Aorta (tissue), 5 donors: Measurements from ENCODE around the gene TNRC6A. TPM values are rescaled to one million over a fixed set of nuclear protein-coding genes. Genes with fewer than 3 reads are reported as not detected.
"Not testable (repeated sequence)": the region's sequence is repeated elsewhere in the genome, so short reads cannot be mapped to it uniquely, and the experiment has no call there.

Experiments
- ATAC-seq: fragments of 200-7000 bp; cut with Tn5 transposase; one replicate; pipeline ENCODE4 v1.9.1; 2022; ENCODE audit warnings: moderate library complexity; ENCODE audit not compliant: low FRiP score
- DNase-seq, 2 donors: peaks; one replicate each; pipeline ENCODE4 v3.0.0-alpha.2; 2020
- H3K27ac ChIP-seq, 2 donors: one replicate each; pipeline ENCODE4 v1.5.1; 2013; ENCODE audit warnings: low read length in 2 of 2, mild to moderate bottlenecking in 2 of 2, moderate library complexity in 2 of 2, control low read depth in 1 of 2, inconsistent platforms in 1 of 2, low read depth in 1 of 2
- H3K27me3 ChIP-seq, 2 donors: one replicate each; pipeline ENCODE4 v1.6.1; 2013; ENCODE audit warnings: control low read depth in 1 of 2, low read length in 1 of 2, mild to moderate bottlenecking in 1 of 2, moderate library complexity in 1 of 2; ENCODE audit not compliant: insufficient read depth in 2 of 2, control insufficient read depth in 1 of 2
- H3K36me3 ChIP-seq, 2 donors: one replicate each; pipeline ENCODE4 v1.6.1; 2013; ENCODE audit warnings: control low read depth in 1 of 2, low read length in 1 of 2, mild to moderate bottlenecking in 1 of 2; ENCODE audit not compliant: insufficient read depth in 2 of 2, control insufficient read depth in 1 of 2
- H3K4me1 ChIP-seq, 2 donors: one replicate each; pipeline ENCODE4 v1.6.1; 2013; ENCODE audit warnings: low read length in 2 of 2, control low read depth in 1 of 2, mild to moderate bottlenecking in 1 of 2, moderate library complexity in 1 of 2; ENCODE audit not compliant: insufficient read depth in 2 of 2, control insufficient read depth in 1 of 2
- H3K4me3 ChIP-seq, 2 donors: one replicate each; pipeline ENCODE4 v1.5.1; 2013; ENCODE audit warnings: low read length in 2 of 2, control low read depth in 1 of 2, mild to moderate bottlenecking in 1 of 2
- H3K9me3 ChIP-seq: one replicate; pipeline ENCODE4 v1.6.1; 2013; ENCODE audit warnings: mild to moderate bottlenecking, low read length; ENCODE audit not compliant: control insufficient read depth
- WGBS, 2 donors: extraction: QIAGEN DNeasy Blood & Tissue Kit; methylation state at CpG; one replicate each; pipeline ENCODE4 v1.1.7; 2013; 5-methylcytosine and 5-hydroxymethylcytosine counted together
- intact Hi-C, 2 donors: fragments of 100-400 bp; cut with DNase I; formaldehyde crosslinking; loops; one replicate each; pipeline versions ENCODE4 v1.14.2 to v1.15.0; 2022
- polyA plus RNA-seq, 2 donors: library from polyadenylated mRNA; stranded (reverse); fragments of 200-250 nt; gene quantifications; one replicate each; pipeline ENCODE4 v1.2.3, GENCODE V29; 2013
- total RNA-seq, 2 donors: library from RNA; stranded (reverse); fragmentation: NEBNext Ultra II Directional; extraction: Animal tissue kit (Norgen Biotek cat#: 25700); gene quantifications; one replicate each; pipeline ENCODE4 v1.2.1, GENCODE V29; 2021
- donor health status: healthy with polysubstance abuse.
- donor health status: Bipolar disorder and iron deficiency.
- donor health status: DM: no; HTN: no; CAD: no.
- donor health status: DM: no; HTN: no; CAD: no.
- donor health status: DM: yes; HTN: yes; CAD: no.

The TNRC6A gene
- total and polyA plus RNA-seq, 4 donors = 8.8 to 98.3 (median 52.3) TPM

GRCh38 chr16:24692854-24693253 lies 36.6 kb upstream of the TNRC6A start:
- Histone ChIP-seq H3K4me3 (no peak overlapping the region), H3K36me3 (no peaks in the 10 kb centered on the region), H3K27ac (no peak overlapping the region), H3K9me3 (no peaks in the 10 kb centered on the region), H3K27me3 (no peaks in the 10 kb centered on the region), H3K4me1 (no peaks in the 10 kb centered on the region)
- intact Hi-C loops = no loop called here
- no peak for ATAC-seq
- WGBS, 2 donors = 47% methylated on average over 7 of the region's 7 CpGs
- DNase-seq = no peak

GRCh38 chr16:24694931-24695330 lies 34.5 kb upstream of the TNRC6A start:
- H3K36me3 ChIP-seq = no peaks in the 10 kb centered on the region
- DNase-seq = no peak
- no peaks in the 10 kb centered on the region for H3K27me3 ChIP-seq
- 22 to 24% methylated on average over 5 of the region's 5 CpGs for WGBS, 2 donors
- H3K27ac ChIP-seq = no peak overlapping the region
- intact Hi-C loops = no loop called here
- no peaks in the 10 kb centered on the region for H3K9me3 ChIP-seq
- no peak overlapping the region for H3K4me3 ChIP-seq
- ATAC-seq = no peak
- H3K4me1 ChIP-seq = no peaks in the 10 kb centered on the region

GRCh38 chr16:24696699-24697098 lies 32.8 kb upstream of the TNRC6A start:
- H3K27me3 ChIP-seq = no peaks in the 10 kb centered on the region
- DNase-seq (no peak), ATAC-seq (no peak)
- no peaks in the 10 kb centered on the region for H3K36me3 ChIP-seq
- H3K4me1 ChIP-seq = peaks cover 0 to 2% of the 10 kb centered on the region in 2 donors
- intact Hi-C loops = no loop called here
- 68 to 86% methylated on average over 5 of the region's 5 CpGs for WGBS, 2 donors
- H3K4me3 ChIP-seq = no peak overlapping the region
- no peak overlapping the region for H3K27ac ChIP-seq
- H3K9me3 ChIP-seq = no peaks in the 10 kb centered on the region

GRCh38 chr16:24698308-24698707 lies 31.1 kb upstream of the TNRC6A start:
- intact Hi-C loops = no loop called here
- 72 to 75% methylated on average over 5 of the region's 5 CpGs for WGBS, 2 donors

GRCh38 chr16:24699151-24699723 lies 30.2 kb upstream of the TNRC6A start:
- 92 to 95% methylated on average over 7 of the region's 7 CpGs for WGBS, 2 donors
- no peak for ATAC-seq
- H3K27ac ChIP-seq = peak overlapping the region; percentile 60 to 61

More at GRCh38 chr16:24698308-24698707, 31.1 kb upstream of the TNRC6A start:
- H3K9me3 ChIP-seq = no peaks in the 10 kb centered on the region
- ATAC-seq (no peak), DNase-seq (no peak)
- no peaks in the 10 kb centered on the region for H3K27me3 ChIP-seq
- no peaks in the 10 kb centered on the region for H3K36me3 ChIP-seq
- no peak overlapping the region for H3K27ac ChIP-seq
- H3K4me3 ChIP-seq = no peak overlapping the region
- H3K4me1 ChIP-seq = peaks cover 0 to 4% of the 10 kb centered on the region in 2 donors

DNA sequence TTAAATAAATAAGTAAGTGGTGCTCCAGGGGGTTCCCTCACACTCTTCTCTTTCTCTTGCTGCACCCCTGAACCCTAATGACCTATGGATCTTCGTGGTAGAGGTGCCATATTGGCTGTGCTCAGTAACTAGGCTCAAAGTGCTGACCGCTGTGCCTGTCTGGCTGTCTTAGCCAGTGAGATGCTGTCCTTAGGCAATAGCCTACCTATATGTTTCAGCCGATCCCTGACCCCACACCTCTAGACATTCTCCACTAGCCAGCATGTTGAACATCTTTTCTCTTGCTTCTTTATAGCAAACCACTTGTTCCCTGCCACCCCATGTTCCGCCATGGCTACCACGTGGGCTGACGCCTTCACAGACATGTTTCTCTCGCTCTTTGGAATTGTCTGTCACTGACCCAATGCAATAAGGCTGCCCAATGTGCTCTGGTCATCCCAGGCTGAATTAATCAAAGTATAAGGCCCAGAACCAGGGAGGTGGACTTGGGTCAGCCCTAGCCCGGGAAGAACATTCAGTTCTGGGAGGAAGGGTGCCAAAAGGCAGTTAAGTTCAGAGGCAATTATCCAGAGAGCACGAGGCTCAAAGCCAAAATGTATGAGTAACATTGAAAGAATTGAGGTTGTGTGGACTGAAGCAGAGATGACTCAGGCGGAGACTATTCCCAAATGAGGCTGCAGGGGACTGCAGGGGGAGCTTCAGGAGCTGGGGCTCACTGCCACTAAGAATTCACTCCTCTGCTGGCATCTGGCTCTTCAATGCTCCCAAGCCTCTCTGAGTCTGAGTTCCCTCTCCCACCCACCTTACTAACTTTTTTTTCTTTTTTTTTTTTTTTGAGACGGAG lies 28.7 kb upstream of the TNRC6A start:
- intact Hi-C loops = loop anchor here (1.0 to 5.0 kb wide), 3 partner anchors 32 to 37 kb away; no protein-coding TSS in a partner anchor
- peaks cover 0 to 4% of the 10 kb centered on the region in 2 donors for H3K4me1 ChIP-seq
- DNase-seq = peak; percentile 83 to 85
- H3K27ac ChIP-seq = peak overlapping the region; percentile 96
- ATAC-seq = peak; percentile 95
- H3K27me3 ChIP-seq = no peaks in the 10 kb centered on the region
- H3K9me3 ChIP-seq = no peaks in the 10 kb centered on the region
- whole genome bisulfite sequencing, 2 donors = 43 to 47% methylated on average over 11 of the region's 11 CpGs
- no peak overlapping the region for H3K4me3 ChIP-seq
- H3K36me3 ChIP-seq = no peaks in the 10 kb centered on the region

More at GRCh38 chr16:24699151-24699723, 30.2 kb upstream of the TNRC6A start:
- H3K4me3 ChIP-seq = no peak overlapping the region
- peaks cover 0 to 4% of the 10 kb centered on the region in 2 donors for H3K4me1 ChIP-seq
- H3K9me3 ChIP-seq = no peaks in the 10 kb centered on the region
- no peak for DNase-seq
- intact Hi-C loops = no loop called here
- no peaks in the 10 kb centered on the region for H3K27me3 ChIP-seq
- no peaks in the 10 kb centered on the region for H3K36me3 ChIP-seq

DNA sequence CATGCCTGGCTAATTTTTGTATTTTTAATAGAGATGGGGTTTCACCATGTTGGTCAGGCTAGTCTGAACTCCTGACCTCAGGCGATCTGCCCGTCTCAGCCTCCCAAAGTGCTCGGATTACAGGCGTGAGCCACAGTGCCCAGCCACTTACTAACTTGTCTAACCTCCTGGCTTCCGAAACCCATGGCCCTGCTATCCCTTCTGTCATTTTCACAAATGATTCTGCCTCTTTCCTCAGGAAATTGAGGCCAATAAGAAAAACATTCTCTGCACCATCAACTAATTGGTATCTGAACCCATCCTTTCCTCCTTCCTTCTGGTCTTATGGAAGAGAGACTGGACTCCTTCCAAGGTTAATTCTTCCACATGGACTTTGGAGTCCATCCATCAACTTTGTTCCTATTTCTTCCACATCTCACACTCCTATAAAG lies 27.9 kb upstream of the TNRC6A start:
- peak overlapping the region; percentile 67 to 95 for H3K27ac ChIP-seq
- intact Hi-C loops = loop anchor here (1.0 to 5.0 kb wide), 3 partner anchors 33 to 36 kb away; no protein-coding TSS in a partner anchor
- 32 to 37% methylated on average over 5 of the region's 5 CpGs for WGBS, 2 donors
- no peak overlapping the region for H3K4me3 ChIP-seq
- no peaks in the 10 kb centered on the region for H3K9me3 ChIP-seq
- H3K36me3 ChIP-seq = no peaks in the 10 kb centered on the region
- peak; percentile 3 for ATAC-seq
- H3K27me3 ChIP-seq = no peaks in the 10 kb centered on the region
- H3K4me1 ChIP-seq = peaks cover 0 to 4% of the 10 kb centered on the region in 2 donors
- no peak for DNase-seq

DNA sequence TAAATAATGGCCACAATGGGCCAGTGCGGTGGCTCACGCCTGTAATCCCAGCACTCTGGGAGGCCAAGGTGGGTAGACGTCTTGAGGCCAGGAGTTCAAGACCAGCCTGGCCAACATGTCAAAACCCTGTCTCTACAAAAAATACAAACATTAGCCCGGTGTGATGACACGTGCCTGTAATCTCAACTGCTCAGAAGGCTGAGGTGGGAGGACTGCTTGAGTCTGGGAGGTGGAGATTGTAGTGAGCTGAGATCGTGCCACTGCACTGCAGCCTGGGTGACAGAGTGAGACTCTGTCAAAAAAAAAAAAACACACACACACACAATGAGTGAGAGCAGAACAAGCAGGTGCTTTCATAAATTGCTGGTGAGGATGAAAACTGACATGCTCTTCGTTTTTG lies 21.7 kb upstream of the TNRC6A start:
- DNase-seq, intact Hi-C loops: not testable (repeated sequence)
- WGBS, 2 donors = 43 to 46% methylated on average over 7 of the region's 7 CpGs

More for the DNA sequence above, 21.7 kb upstream of the TNRC6A start:
- not testable (repeated sequence) for H3K4me1 ChIP-seq, H3K36me3 ChIP-seq, ATAC-seq, H3K4me3 ChIP-seq, H3K27me3 ChIP-seq, H3K9me3 ChIP-seq
- H3K27ac ChIP-seq = peak overlapping the region; percentile 7 to 56
